Muscle layer of duodenum (tissue), 2 donors: Measurements from ENCODE around the gene SNX10.

ENCODE experiments used
- H3K27ac ChIP-seq: one replicate; pipeline ENCODE4 v1.7.0; 2013; ENCODE audit warnings: mild to moderate bottlenecking, low read length
- H3K27me3 ChIP-seq: one replicate; pipeline ENCODE4 v1.7.0; 2013; ENCODE audit warnings: low read depth, mild to moderate bottlenecking, control low read depth, low read length
- H3K36me3 ChIP-seq, 2 donors: one replicate each; pipeline ENCODE4 v1.7.0; 2013; ENCODE audit warnings: low read length in 2 of 2, control low read depth in 1 of 2, mild to moderate bottlenecking in 1 of 2; ENCODE audit not compliant: insufficient read depth in 2 of 2, control insufficient read depth in 1 of 2
- H3K4me1 ChIP-seq, 2 donors: one replicate each; pipeline ENCODE4 v1.7.0; 2013; ENCODE audit warnings: low read length in 2 of 2, mild to moderate bottlenecking in 2 of 2, control low read depth in 1 of 2, moderate library complexity in 1 of 2; ENCODE audit not compliant: insufficient read depth in 2 of 2, control insufficient read depth in 1 of 2
- H3K4me3 ChIP-seq, 2 donors: one replicate each; pipeline ENCODE4 v1.7.0; 2013; ENCODE audit warnings: low read length in 2 of 2, low read depth in 1 of 2, mild to moderate bottlenecking in 1 of 2
- H3K9me3 ChIP-seq, 2 donors: one replicate each; pipeline ENCODE4 v1.7.0; 2013; ENCODE audit warnings: low read length in 2 of 2, control low read depth in 1 of 2, mild to moderate bottlenecking in 1 of 2; ENCODE audit not compliant: control insufficient read depth in 1 of 2
- donor health status: healthy.

Gene SNX10

DNA sequence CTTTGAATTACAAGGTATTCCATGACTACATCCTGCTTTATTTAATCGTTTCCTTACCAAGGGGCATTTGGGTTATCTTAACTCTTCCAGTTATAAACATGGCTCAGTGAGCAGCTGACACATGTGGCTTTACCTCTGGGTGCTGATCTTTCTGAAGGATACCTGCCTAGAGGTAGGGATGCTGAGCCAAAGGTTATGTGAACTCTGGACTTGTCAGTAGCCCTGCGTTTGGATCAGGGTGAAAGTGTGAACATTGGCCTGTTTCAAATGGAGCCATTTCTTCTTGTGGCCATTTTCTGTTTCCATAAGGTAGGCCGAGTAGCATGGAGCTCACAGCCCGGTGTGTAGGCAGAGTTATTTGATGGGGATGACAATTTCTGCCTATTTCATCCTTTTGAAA, 29.2 kb downstream of the SNX10 start:
- no peak overlapping the region for H3K27ac ChIP-seq
- H3K27me3 ChIP-seq = no peaks in the 10 kb centered on the region
- no peak overlapping the region for H3K4me3 ChIP-seq
- no peaks in the 10 kb centered on the region for H3K36me3 ChIP-seq
- H3K4me1 ChIP-seq = no peaks in the 10 kb centered on the region
- no peaks in the 10 kb centered on the region for H3K9me3 ChIP-seq

DNA sequence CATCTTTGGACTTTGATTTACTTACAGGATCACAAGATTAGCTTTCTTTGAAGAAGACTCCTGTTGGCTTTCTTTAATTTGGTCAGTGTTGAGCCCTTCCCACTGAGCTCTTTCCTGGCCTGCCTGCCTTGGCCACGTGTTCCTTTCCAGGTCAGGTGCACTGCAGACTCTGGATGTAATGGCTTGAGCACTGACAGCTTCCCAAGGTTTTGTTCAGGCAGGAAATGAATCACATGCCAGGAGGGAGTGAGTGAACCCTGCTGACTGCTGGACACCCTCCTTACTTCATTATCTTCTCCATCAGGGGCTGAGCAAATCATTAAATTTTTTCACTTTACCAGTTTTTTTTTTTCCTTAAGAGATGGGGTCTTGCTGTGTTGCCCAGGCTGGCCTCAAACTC, 29.8 kb downstream of the SNX10 start:
- Histone ChIP-seq H3K9me3 (no peaks in the 10 kb centered on the region), H3K27ac (no peak overlapping the region), H3K36me3 (no peaks in the 10 kb centered on the region), H3K27me3 (no peaks in the 10 kb centered on the region), H3K4me3 (no peak overlapping the region), H3K4me1 (no peaks in the 10 kb centered on the region)

- no peaks in the 10 kb centered on the region for H3K9me3 ChIP-seq
- H3K4me1 ChIP-seq = no peaks in the 10 kb centered on the region
- H3K36me3 ChIP-seq = no peaks in the 10 kb centered on the region
- no peak overlapping the region for H3K4me3 ChIP-seq
- H3K27me3 ChIP-seq = no peaks in the 10 kb centered on the region
- no peak overlapping the region for H3K27ac ChIP-seq
Observed at GRCh38 chr7:26326211-26326610, 34.5 kb downstream of the SNX10 start.

DNA sequence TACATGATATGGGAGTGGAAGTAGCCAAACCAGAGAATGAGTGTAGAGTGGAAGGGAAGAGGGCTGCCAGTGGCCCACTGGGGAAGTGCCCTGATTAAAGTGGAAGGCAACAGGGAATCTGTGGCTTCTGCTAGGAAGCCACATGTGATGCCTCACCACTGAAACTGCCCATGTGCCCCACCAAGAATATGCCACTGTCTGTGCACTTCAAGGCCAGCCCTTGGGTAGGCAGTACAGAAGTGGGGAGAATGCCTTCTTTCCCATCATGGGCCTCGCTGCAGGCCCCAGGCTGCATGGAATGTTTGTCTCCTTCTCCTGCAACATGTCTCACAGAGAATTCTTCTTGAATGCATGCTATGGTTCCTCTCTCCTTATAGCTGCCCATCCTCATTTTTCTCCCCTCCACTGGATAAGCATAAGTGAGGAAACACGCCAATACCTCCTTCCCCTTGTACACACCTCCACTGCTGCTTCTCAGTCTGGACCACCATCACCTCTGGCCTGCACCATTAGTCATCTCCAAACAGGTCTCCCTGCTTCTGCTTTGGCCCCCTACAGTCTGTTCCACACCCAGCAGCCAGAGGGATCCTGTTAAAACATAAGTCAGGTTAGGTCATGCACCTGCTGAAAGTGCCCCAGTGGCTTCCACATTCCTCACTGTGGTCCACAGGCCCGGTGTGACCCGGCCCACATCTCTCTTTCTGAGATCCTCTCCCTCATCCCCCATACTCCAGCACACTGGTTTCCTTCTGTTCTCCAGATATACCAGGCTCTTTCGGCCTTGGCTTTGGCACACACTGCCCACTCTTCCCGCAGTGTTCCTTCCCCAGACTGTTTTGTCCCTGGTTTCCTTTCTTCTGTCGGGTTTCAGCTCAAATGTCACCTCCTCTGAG, 37.1 kb downstream of the SNX10 start:
- H3K36me3 ChIP-seq = no peaks in the 10 kb centered on the region
- H3K4me1 ChIP-seq = no peaks in the 10 kb centered on the region
- peaks cover 0 to 8% of the 10 kb centered on the region in 2 donors for H3K9me3 ChIP-seq
- H3K27ac ChIP-seq = no peak overlapping the region
- no peak overlapping the region for H3K4me3 ChIP-seq
- H3K27me3 ChIP-seq = no peaks in the 10 kb centered on the region

- Histone ChIP-seq H3K36me3 (no peaks in the 10 kb centered on the region), H3K4me3 (no peak overlapping the region), H3K27me3 (no peaks in the 10 kb centered on the region), H3K4me1 (no peaks in the 10 kb centered on the region), H3K27ac (no peak overlapping the region), H3K9me3 (peaks cover 0 to 8% of the 10 kb centered on the region in 2 donors)
Observed at GRCh38 chr7:26329520-26330255, 38.0 kb downstream of the SNX10 start.

GRCh38 chr7:26331113-26331512, 39.5 kb downstream of the SNX10 start:
- H3K4me1 ChIP-seq = no peaks in the 10 kb centered on the region
- H3K9me3 ChIP-seq = peaks cover 0 to 8% of the 10 kb centered on the region in 2 donors
- no peak overlapping the region for H3K27ac ChIP-seq
- H3K27me3 ChIP-seq = no peaks in the 10 kb centered on the region
- no peaks in the 10 kb centered on the region for H3K36me3 ChIP-seq
- H3K4me3 ChIP-seq = no peak overlapping the region

- peaks cover 0 to 8% of the 10 kb centered on the region in 2 donors for H3K9me3 ChIP-seq
- no peaks in the 10 kb centered on the region for H3K4me1 ChIP-seq
- H3K4me3 ChIP-seq = no peak overlapping the region
- no peaks in the 10 kb centered on the region for H3K36me3 ChIP-seq
- no peaks in the 10 kb centered on the region for H3K27me3 ChIP-seq
- no peak overlapping the region for H3K27ac ChIP-seq
Observed at GRCh38 chr7:26331789-26332188, 40.1 kb downstream of the SNX10 start.

DNA sequence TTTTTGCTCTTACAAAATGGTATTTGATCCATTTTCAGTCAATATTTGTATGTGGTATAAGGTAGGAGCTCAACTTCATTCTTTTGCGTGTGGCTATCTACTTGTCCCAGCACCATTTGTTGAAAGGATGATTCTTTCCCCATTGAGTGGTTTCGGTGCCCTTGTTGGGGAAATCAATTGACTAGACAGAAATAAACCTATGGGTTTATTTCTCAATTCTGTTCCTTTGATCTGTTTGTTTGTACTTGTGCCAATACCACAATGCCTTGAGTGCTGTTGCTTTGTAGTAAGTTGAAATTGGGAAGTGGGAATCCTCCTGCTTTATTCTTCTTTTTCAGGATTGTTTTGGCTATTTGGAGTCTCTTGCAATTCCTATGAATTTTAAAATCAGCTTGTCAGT, 41.0 kb downstream of the SNX10 start:
- Histone ChIP-seq H3K27me3 (no peaks in the 10 kb centered on the region), H3K4me3 (no peak overlapping the region), H3K36me3 (no peaks in the 10 kb centered on the region), H3K27ac (no peak overlapping the region), H3K9me3 (peaks cover 0 to 8% of the 10 kb centered on the region in 2 donors), H3K4me1 (no peaks in the 10 kb centered on the region)

DNA sequence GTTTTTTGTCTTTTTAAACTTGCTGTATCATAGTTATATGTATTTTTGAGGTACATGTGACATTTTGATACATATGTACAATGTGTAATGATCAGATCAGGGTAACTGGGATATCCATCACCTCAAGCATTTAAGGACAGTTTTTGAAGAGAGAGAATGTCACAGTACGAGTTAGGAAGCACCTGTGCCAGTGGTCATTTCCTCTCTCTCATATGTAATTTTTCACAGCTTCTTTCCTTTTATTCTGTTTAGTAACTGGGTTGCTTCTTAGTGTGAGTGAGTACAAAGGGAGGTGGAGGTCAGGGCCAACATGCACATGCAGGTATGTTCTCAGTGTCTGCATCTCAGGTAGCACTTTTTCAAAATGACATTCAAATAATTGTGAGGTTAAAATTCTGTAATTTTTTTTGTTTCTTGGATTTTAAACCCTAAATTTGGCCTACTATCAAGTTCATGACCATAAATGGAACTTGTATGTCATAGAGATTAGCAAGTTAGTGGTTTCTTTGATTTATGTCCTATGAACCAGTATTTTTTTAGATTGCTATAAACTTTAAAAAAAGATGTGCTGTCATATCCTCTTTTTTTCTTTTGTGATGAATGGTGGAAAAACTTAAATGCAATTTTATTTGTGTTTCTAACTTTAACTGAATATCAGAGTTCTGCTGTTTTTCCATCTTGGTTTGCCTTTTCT, 42.7 kb downstream of the SNX10 start:
- Histone ChIP-seq H3K9me3 (peaks cover 0 to 8% of the 10 kb centered on the region in 2 donors), H3K4me1 (no peaks in the 10 kb centered on the region), H3K27me3 (no peaks in the 10 kb centered on the region), H3K36me3 (no peaks in the 10 kb centered on the region), H3K4me3 (no peak overlapping the region), H3K27ac (no peak overlapping the region)

- Histone ChIP-seq H3K36me3 (no peaks in the 10 kb centered on the region), H3K4me1 (no peaks in the 10 kb centered on the region), H3K27ac (no peak overlapping the region), H3K4me3 (no peak overlapping the region), H3K27me3 (no peaks in the 10 kb centered on the region), H3K9me3 (peaks cover 0 to 5% of the 10 kb centered on the region in 2 donors)
Observed at GRCh38 chr7:26337232-26337865, 45.7 kb downstream of the SNX10 start.
